Endothelial cell of umbilical vein (primary cell): ENCODE data around the gene LGR4. TPM values are rescaled to one million over a fixed set of nuclear protein-coding genes. Genes with fewer than 3 reads are reported as not detected.

Experiments used
- BruUV-seq: library from RNA; stranded (reverse); fragments of 400-500 nt; replicated peaks from 2 replicates; lab custom pipeline; 2021; lab: Mats Ljungman, UMichigan
- CTCF ChIA-PET: fragments of 300-600, 350-600 bp; sonication (Branson Sonifier 250); formaldehyde crosslinking; loops from one replicate; lab custom pipeline; 2021; ENCODE audit warnings: antibody characterized with exemption, inconsistent platforms; lab: Charles Lee
- POLR2A ChIA-PET: fragments of 300-600, 350-600 bp; sonication (Branson Sonifier 250); formaldehyde crosslinking; loops from one replicate; lab custom pipeline; 2021; ENCODE audit warnings: antibody characterized with exemption, inconsistent platforms; lab: Charles Lee
- DNase-seq: peaks from one replicate; pipeline ENCODE4 v3.0.0-alpha.2; 2011; ENCODE audit warnings: low read depth, low spot score
- FAIRE-seq: peaks from 2 replicates; lab custom pipeline; 2011; peaks lifted over from hg19 to GRCh38; lab: Jason Lieb, UNC
- H2AFZ ChIP-seq: 2 replicates; pipeline ENCODE4 v1.6.0; 2012; ENCODE audit warnings: low read depth, low read length, control low read depth, inconsistent platforms
- H3K27ac ChIP-seq: 2 replicates; pipeline ENCODE4 v1.5.1; 2011; ENCODE audit warnings: low read depth, mild to moderate bottlenecking, control low read depth, low read length, moderate library complexity; ENCODE audit not compliant: insufficient read depth
- H3K27me3 ChIP-seq, 2 experiments: 2 replicates each; pipeline versions ENCODE4 v1.6.0 to v1.6.1; 2011; ENCODE audit warnings: low read length in 2 of 2, mixed read lengths in 1 of 2; ENCODE audit not compliant: control insufficient read depth in 2 of 2, insufficient read depth in 2 of 2
- H3K36me3 ChIP-seq, 2 experiments: 2 replicates in 1 of 2; 3 replicates in 1 of 2; pipeline ENCODE4 v1.5.1; 2011; ENCODE audit warnings: low read length in 2 of 2, mild to moderate bottlenecking in 1 of 2, moderate library complexity in 1 of 2; ENCODE audit not compliant: control insufficient read depth in 2 of 2, insufficient read depth in 2 of 2; ENCODE audit errors: extremely low read depth in 1 of 2
- H3K4me1 ChIP-seq: 3 replicates; pipeline ENCODE4 v1.5.1; 2011; ENCODE audit warnings: mild to moderate bottlenecking, low read length; ENCODE audit not compliant: control insufficient read depth, insufficient read depth; ENCODE audit errors: extremely low read depth
- H3K4me2 ChIP-seq: 2 replicates; pipeline ENCODE4 v1.6.1; 2011; ENCODE audit warnings: low read length, control low read depth, mixed read lengths; ENCODE audit not compliant: insufficient read depth
- H3K4me3 ChIP-seq, 3 experiments: fragments of 200-600 bp in 1 of 3; sonication (generic), shearing (Covaris generic) in 1 of 3; replicated peaks in 1 of 3; 2 replicates each; pipeline ENCODE4 v1.5.1; 2011 to 2016; ENCODE audit warnings: control low read depth in 3 of 3, low read length in 3 of 3, mild to moderate bottlenecking in 2 of 3, inconsistent platforms in 1 of 3, low read depth in 1 of 3, moderate library complexity in 1 of 3; ENCODE audit not compliant: insufficient read depth in 1 of 3
- H3K79me2 ChIP-seq: 2 replicates; pipeline ENCODE4 v1.6.0; 2012; ENCODE audit warnings: low read length, inconsistent platforms; ENCODE audit not compliant: control insufficient read depth, insufficient read depth
- H3K9ac ChIP-seq: replicated peaks from 2 replicates; pipeline ENCODE3; 2011; ENCODE audit warnings: low read length, control low read depth; ENCODE audit not compliant: insufficient read depth; ENCODE audit errors: extremely low read depth
- H3K9me1 ChIP-seq: replicated peaks from 3 replicates; pipeline ENCODE4 v1.6.0; 2011; ENCODE audit warnings: mild to moderate bottlenecking, low read length; ENCODE audit not compliant: control insufficient read depth, insufficient read depth; ENCODE audit errors: extremely low read depth
- H3K9me3 ChIP-seq: replicated peaks from 2 replicates; pipeline ENCODE4 v1.5.1; 2012; ENCODE audit warnings: low read length, inconsistent platforms; ENCODE audit not compliant: control insufficient read depth, insufficient read depth
- H4K20me1 ChIP-seq: replicated peaks from 2 replicates; pipeline ENCODE3; 2011; ENCODE audit warnings: mild to moderate bottlenecking, low read length; ENCODE audit not compliant: control insufficient read depth, insufficient read depth; ENCODE audit errors: extremely low read depth
- CTCF ChIP-seq, 2 donors: IDR thresholded peaks; 1 replicate in 1 of 2; 2 replicates in 1 of 2; pipeline ENCODE4 v1.5.1; 2011; ENCODE audit warnings: low read length in 2 of 2, mild to moderate bottlenecking in 2 of 2, moderate library complexity in 2 of 2, control low read depth in 1 of 2, inconsistent platforms in 1 of 2, low read depth in 1 of 2; ENCODE audit not compliant: insufficient read depth in 1 of 2; ENCODE audit errors: extremely low read depth in 1 of 2
- EZH2 ChIP-seq: IDR thresholded peaks from 2 replicates; pipeline ENCODE4 v1.6.1; 2012; ENCODE audit warnings: borderline replicate concordance, low read depth, mild to moderate bottlenecking, moderate library complexity, low read length, inconsistent platforms; ENCODE audit not compliant: severe bottlenecking
- FOS ChIP-seq: IDR thresholded peaks from 2 replicates; pipeline ENCODE4 v1.6.1; 2011; ENCODE audit warnings: mild to moderate bottlenecking, low read length, moderate library complexity, borderline replicate concordance; ENCODE audit not compliant: insufficient read depth
- GATA2 ChIP-seq: IDR thresholded peaks from 2 replicates; pipeline ENCODE4 v1.7.0; 2011; ENCODE audit warnings: low read depth, mild to moderate bottlenecking, moderate library complexity, mixed read lengths, low read length; ENCODE audit not compliant: insufficient read length, insufficient read depth
- JUN ChIP-seq: IDR thresholded peaks from 2 replicates; pipeline ENCODE4 v1.6.1; 2011; ENCODE audit warnings: borderline replicate concordance, low read depth; ENCODE audit not compliant: insufficient read length, insufficient read depth
- MAX ChIP-seq: IDR thresholded peaks from 2 replicates; pipeline ENCODE4 v1.6.1; 2011; ENCODE audit not compliant: insufficient read depth, insufficient read length
- MYC ChIP-seq: IDR thresholded peaks from one replicate; pipeline ENCODE4 v1.6.1; 2011; ENCODE audit warnings: mild to moderate bottlenecking, low read depth, low read length
- POLR2A ChIP-seq: IDR thresholded peaks from 2 replicates; pipeline ENCODE4 v1.6.1; 2012; ENCODE audit warnings: low read depth, mild to moderate bottlenecking, control low read depth, low read length
- POLR2AphosphoS5 ChIP-seq: IDR thresholded peaks from 2 replicates; pipeline ENCODE4 v1.6.1; 2012; ENCODE audit warnings: low read depth, mild to moderate bottlenecking, control low read depth, low read length, moderate library complexity; ENCODE audit not compliant: insufficient read depth
- dilution Hi-C: fragments of 300-500 bp; cut with MboI; formaldehyde crosslinking; loops from one replicate; pipeline ENCODE4 v1.15.0; 2019; ENCODE audit warnings: low sequenced_read_pairs; ENCODE audit not compliant: extremely low pct_ligation_motif_present
- intact Hi-C: fragments of 100-400 bp; cut with micrococcal nuclease; formaldehyde crosslinking; loops from one replicate; pipeline ENCODE4 v1.10.0; 2022
- polyA plus RNA-seq, 4 experiments: library from polyadenylated mRNA; depleted of rRNA in 3 of 4; stranded (reverse) in 3 of 4; unstranded in 1 of 4; fragments of >200 nt; gene quantifications; 2 replicates each; pipeline versions ENCODE4 v1.2.1 to v1.2.3, GENCODE V29; 2011 to 2012; ENCODE audit warnings: missing spikeins in 1 of 4
- total RNA-seq: library from RNA; stranded (reverse); gene quantifications from 2 replicates; pipeline ENCODE4 v1.2.3, GENCODE V29; 2021

LGR4 gene
- total and polyA plus RNA-seq, 2 donors (not counting 3 experiments of a cell fraction or from before 2014, with no cell fraction given): 1.3 to 3.1 TPM

- Histone ChIP-seq H3K9me1 (no peaks in the 10 kb centered on the region), H3K4me1 (no peaks in the 10 kb centered on the region), H4K20me1 (no peaks in the 10 kb centered on the region), H3K27ac (no peak overlapping the region), H3K79me2 (no peaks in the 10 kb centered on the region), H3K9me3 (no peaks in the 10 kb centered on the region), H3K27me3 (no peaks in the 10 kb centered on the region), H3K36me3 (no peaks in the 10 kb centered on the region), H3K9ac (no peak overlapping the region), H3K4me2 (no peak overlapping the region), H2AFZ (no peak overlapping the region), H3K4me3 (no peak overlapping the region)
- BruUV-seq: no TSS peak
- dilution Hi-C loops: no loop called here
- POLR2A ChIA-PET: no interaction called here
- TF ChIP-seq CTCF (IDR thresholded peaks at IDR 0.05; ENCODE audit: extremely low read depth in 1 of 2, insufficient read depth in 1 of 2, low read depth in 1 of 2, low read length in 2 of 2) (no peak), EZH2 (no peak), GATA2 (no peak), MYC (no peak), MAX (no peak), FOS (no peak), POLR2AphosphoS5 (no peak), JUN (no peak), POLR2A (no peak)
- FAIRE-seq (no peak), DNase-seq (no peak)
- intact Hi-C loops: no loop called here
- CTCF ChIA-PET: no interaction called here
Observed at GRCh38 chr11:27352781-27353180, 119.8 kb downstream of the LGR4 start.
